Memory B cell (primary cell): ENCODE measurements around the gene SLC8A2.

Source experiments
- ATAC-seq: fragments of 150-1000 bp; cut with Tn5 transposase; 2 replicates; pipeline ENCODE4 v1.10.0; 2021; ENCODE audit warnings: low read depth, mild to moderate bottlenecking, moderate library complexity
- DNase-seq, 2 donors: peaks; one replicate each; pipeline ENCODE4 v3.0.0; 2022; ENCODE audit warnings: low spot score in 2 of 2
- H3K27ac Mint-ChIP-seq: one replicate; pipeline ENCODE4 v1.8.0; 2022; ENCODE audit warnings: mild to moderate bottlenecking, moderate library complexity, mixed read lengths
- H3K27me3 Mint-ChIP-seq: one replicate; pipeline ENCODE4 v1.8.0; 2022; ENCODE audit warnings: mixed read lengths
- H3K36me3 Mint-ChIP-seq: one replicate; pipeline ENCODE4 v1.8.0; 2022; ENCODE audit warnings: mild to moderate bottlenecking, mixed read lengths
- H3K4me1 Mint-ChIP-seq: one replicate; pipeline ENCODE4 v1.8.0; 2022; ENCODE audit warnings: mixed read lengths
- H3K4me3 Mint-ChIP-seq: one replicate; pipeline ENCODE4 v1.8.0; 2022; ENCODE audit warnings: mild to moderate bottlenecking, moderate library complexity, mixed read lengths
- H3K9me3 Mint-ChIP-seq: one replicate; pipeline ENCODE4 v1.8.0; 2022; ENCODE audit warnings: mixed read lengths

SLC8A2 gene

DNA sequence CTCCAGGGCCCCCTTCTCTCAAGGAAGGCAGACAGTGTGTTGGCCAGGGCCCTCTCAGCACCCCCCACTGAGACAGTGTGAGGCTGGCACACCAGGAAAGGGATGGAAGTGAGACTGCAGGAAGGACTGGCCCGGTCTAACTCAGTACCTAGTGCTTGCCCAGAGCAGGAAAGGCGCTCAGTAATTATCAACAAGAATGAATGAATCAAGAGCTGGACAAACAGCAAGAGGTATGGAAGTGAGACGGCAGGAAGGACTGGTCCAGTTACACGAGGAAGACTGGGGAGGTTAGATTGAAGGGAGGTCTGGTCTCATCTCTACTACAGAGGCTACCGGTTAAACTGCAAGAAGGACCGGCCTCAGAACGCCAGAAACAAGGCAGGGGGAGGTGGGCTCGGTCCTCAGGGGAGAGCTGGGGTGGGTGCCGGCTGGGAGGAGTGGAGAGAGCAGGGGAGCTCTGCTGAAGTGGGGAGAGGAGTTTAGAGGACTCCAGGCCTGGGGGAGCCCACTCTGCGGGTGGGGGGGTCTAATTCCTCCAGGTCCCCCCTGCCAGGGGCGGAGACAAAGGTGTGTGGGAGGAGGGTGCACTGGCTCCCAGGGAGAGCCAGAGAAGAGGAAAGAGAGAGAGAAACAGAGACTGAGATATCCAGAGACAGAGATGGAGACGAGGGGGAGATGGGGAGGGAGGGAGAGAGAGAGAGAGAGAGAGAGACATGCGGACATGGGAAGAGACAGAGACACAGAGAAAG, 1.1 kb downstream of the SLC8A2 start:
- Mint-ChIP-seq H3K4me1 (peaks cover 13% of the 10 kb centered on the region), H3K9me3 (no peaks in the 10 kb centered on the region), H3K4me3 (peak overlapping the region; percentile 19), H3K27me3 (peaks cover 33% of the 10 kb centered on the region), H3K27ac (no peak overlapping the region), H3K36me3 (peaks cover 5% of the 10 kb centered on the region)
- ATAC-seq, result no peak
- no peak for DNase-seq

DNA sequence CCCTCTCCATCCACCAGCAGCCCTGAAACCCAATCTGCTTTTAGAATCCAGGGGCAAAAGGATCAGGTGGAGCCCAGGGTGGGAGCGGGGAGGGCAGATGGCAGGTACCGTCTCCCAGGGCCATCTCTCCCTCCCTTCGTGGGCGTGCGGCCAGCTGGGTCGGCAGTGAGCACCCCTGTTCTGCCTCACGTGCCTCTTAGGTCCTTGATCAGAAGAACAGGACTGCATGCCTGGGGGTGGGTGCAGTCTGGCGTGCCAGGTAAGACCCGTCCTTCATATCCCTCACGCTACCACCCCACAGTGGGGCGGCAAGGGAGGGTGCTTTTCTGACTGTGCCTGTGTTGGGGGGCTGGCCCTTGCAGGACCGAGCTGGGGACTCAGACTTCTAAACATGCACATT, 2.0 kb downstream of the SLC8A2 start:
- H3K9me3 Mint-ChIP-seq, result no peaks in the 10 kb centered on the region
- peaks cover 13% of the 10 kb centered on the region for H3K4me1 Mint-ChIP-seq
- no peak overlapping the region for H3K4me3 Mint-ChIP-seq
- ATAC-seq (no peak), DNase-seq (no peak)
- peaks cover 2% of the 10 kb centered on the region for H3K36me3 Mint-ChIP-seq
- no peak overlapping the region for H3K27ac Mint-ChIP-seq
- peaks cover 41% of the 10 kb centered on the region for H3K27me3 Mint-ChIP-seq

DNA sequence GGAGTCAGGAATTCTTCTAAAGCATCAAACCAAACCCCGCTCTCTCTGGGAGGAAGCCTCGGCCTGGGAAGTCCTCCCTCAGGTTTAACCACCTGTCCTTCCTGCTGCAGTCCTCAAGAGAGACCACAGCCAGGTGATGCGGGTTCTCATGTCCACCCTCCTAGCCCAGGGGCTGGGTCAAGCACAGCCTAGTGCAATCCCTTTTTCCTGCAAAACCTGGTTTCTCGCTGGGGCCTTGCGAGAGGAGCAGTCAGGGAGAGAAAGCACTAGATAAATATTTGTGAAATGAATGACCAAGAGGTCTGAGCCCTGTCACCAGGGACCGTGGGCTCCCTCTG, 2.4 kb downstream of the SLC8A2 start:
- Mint-ChIP-seq H3K9me3 (no peaks in the 10 kb centered on the region), H3K36me3 (peaks cover 2% of the 10 kb centered on the region), H3K27ac (no peak overlapping the region), H3K4me1 (peaks cover 13% of the 10 kb centered on the region), H3K27me3 (peaks cover 44% of the 10 kb centered on the region), H3K4me3 (no peak overlapping the region)
- DNase-seq (no peak), ATAC-seq (no peak)

DNA sequence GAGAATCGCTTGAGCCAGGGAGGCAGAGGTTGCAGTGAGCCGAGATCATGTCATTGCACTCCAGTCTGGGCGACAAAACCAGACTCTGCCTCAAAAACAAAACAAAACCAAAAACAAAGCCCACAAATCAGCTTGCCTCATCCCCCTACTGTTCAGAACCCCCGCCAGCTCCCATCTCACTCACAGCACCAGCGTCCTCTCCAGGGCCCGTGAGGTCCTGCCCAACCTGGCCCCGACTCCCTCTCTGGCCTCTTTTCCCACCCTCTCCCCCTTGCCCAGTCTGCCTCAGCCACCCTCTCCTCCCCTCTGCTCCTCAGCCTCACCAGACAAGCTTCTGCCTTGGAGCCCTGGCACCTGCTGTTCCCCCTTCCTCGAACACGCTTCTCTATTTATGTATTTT, 3.8 kb downstream of the SLC8A2 start:
- no peak overlapping the region for H3K4me3 Mint-ChIP-seq
- ATAC-seq (no peak), DNase-seq (no peak)
- H3K4me1 Mint-ChIP-seq, result peaks cover 13% of the 10 kb centered on the region
- H3K27me3 Mint-ChIP-seq, result peaks cover 44% of the 10 kb centered on the region
- H3K27ac Mint-ChIP-seq, result no peak overlapping the region
- H3K9me3 Mint-ChIP-seq, result no peaks in the 10 kb centered on the region
- peaks cover 2% of the 10 kb centered on the region for H3K36me3 Mint-ChIP-seq

DNA sequence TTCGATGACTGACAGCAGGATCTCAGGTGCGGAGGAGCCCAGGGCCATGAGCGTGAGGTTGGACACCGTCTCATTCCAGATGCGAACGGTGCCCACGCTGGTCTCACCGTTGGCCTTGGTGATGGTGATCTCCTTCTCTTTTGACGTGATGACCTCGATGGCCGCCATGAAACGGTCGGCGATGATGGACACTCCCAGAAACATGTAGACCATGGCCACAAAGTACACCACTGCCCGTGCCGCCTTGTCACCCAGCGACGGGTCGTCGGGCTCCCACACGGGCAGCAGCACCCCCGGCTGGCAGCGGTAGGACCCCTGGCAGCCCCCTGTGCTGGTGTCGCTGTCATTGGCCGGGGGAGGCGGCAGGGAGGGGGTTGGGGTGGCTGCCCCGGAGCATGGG, 5.7 kb downstream of the SLC8A2 start:
- Mint-ChIP-seq H3K4me1 (peaks cover 8% of the 10 kb centered on the region), H3K4me3 (no peak overlapping the region), H3K36me3 (peaks cover 2% of the 10 kb centered on the region), H3K9me3 (no peaks in the 10 kb centered on the region), H3K27me3 (peaks cover 42% of the 10 kb centered on the region), H3K27ac (no peak overlapping the region)
- ATAC-seq (no peak), DNase-seq (no peak)

DNA sequence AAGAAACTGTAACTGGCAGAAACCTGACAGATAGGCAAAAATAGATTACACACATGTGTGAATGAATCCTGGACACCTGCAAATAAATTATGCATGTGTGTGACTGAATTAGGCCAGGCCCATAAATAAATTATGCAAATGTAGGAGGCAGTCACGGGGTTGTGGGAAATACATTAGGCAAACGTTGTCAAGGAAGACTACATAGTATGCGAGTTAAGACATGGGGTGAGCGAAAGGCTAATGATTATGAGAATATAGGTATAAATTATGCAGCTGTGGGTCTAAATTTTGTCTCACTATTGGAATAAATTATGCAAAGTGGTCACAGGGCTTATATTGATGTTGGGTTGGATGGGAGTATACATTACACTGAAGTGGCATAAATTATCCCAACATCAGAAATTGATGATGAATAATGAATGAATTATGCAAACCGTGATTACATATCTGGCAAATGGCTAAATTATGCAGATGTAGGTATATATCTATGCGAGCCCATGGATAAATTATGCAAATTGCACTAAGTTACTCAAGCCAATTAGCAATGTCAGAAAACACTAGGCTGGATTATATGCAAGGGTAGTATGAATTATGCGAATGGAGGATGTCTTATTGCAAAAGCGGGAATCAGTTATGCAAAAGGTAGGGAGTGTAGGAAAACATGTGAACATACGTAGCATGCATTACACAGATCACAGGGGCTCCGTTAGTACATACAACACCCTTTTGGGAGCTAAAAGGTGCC, 6.8 kb downstream of the SLC8A2 start:
- no peak overlapping the region for H3K4me3 Mint-ChIP-seq
- DNase-seq, result no peak
- no peak for ATAC-seq
- H3K27me3 Mint-ChIP-seq, result peaks cover 35% of the 10 kb centered on the region
- peaks cover 3% of the 10 kb centered on the region for H3K4me1 Mint-ChIP-seq
- no peaks in the 10 kb centered on the region for H3K36me3 Mint-ChIP-seq
- H3K9me3 Mint-ChIP-seq, result no peaks in the 10 kb centered on the region
- H3K27ac Mint-ChIP-seq, result no peak overlapping the region

DNA sequence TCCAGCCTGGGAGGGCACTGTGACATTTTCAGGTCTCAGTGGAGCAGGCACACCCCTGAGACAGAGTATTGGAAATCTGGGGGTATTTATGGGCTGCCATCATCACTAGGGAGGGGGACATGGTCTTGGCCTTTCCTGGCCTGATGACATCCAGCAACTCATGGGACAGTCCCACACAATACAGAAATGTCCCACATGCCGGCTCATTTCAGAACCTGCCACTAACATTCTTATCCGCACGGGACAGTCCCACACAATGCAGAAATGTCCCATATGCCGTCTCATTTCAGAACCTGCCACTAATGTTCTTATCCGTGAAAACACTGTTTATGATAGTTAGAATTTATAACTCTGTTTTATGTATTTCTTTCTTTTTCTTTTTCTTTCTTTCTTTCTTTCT, 9.8 kb downstream of the SLC8A2 start:
- Mint-ChIP-seq H3K9me3 (peaks cover 1% of the 10 kb centered on the region), H3K27me3 (peaks cover 25% of the 10 kb centered on the region), H3K4me3 (no peak overlapping the region), H3K4me1 (no peaks in the 10 kb centered on the region), H3K27ac (no peak overlapping the region), H3K36me3 (peaks cover 2% of the 10 kb centered on the region)
- DNase-seq (no peak), ATAC-seq (no peak)

DNA sequence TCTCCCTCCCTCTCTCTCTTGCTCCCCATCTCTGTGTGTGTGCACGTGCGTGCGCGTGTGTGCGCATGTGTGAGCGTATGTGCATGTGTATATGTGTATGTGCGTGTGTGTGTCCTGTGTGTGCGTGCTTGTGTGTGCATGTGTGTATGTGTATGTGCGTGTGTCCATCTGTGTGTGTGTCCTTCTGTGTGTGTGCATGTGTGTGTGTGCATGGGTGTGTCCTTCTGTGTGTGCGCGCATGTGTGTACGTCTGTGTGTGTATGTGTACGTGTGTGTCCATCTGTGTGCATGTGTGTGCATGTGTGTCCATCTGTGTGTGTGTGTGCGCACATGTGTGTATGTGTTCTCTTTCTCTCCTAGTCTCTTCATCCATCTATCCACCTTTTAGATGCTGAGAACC, 12.2 kb downstream of the SLC8A2 start:
- Mint-ChIP-seq H3K27ac (no peak overlapping the region), H3K27me3 (peaks cover 20% of the 10 kb centered on the region), H3K9me3 (peaks cover 11% of the 10 kb centered on the region), H3K36me3 (peaks cover 2% of the 10 kb centered on the region), H3K4me1 (no peaks in the 10 kb centered on the region), H3K4me3 (no peak overlapping the region)
- DNase-seq, result no peak
- no peak for ATAC-seq

DNA sequence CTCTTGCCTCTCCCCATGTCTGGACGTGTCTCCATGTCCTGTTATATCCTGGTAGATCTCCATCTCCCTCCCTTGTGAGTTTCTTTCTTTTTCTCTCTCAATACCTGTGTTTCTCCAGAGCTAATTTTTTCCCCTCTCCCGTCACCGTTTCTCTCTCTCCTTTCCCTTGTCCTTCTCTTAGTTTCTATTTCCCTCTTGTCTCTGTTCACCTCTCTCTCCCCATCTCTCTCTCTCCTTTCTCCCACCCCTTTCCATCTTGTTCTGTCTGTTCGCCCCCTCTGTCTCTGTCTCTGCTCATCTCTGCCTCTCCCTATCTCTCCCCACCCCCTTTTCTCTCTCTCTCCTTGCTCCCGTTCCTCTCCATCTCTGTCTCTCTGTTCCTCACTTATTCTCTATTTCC, 13.0 kb downstream of the SLC8A2 start:
- H3K27me3 Mint-ChIP-seq, result peaks cover 19% of the 10 kb centered on the region
- H3K9me3 Mint-ChIP-seq, result peaks cover 11% of the 10 kb centered on the region
- ATAC-seq, result no peak
- H3K4me1 Mint-ChIP-seq, result no peaks in the 10 kb centered on the region
- no peak overlapping the region for H3K4me3 Mint-ChIP-seq
- peaks cover 2% of the 10 kb centered on the region for H3K36me3 Mint-ChIP-seq
- no peak for DNase-seq
- no peak overlapping the region for H3K27ac Mint-ChIP-seq

DNA sequence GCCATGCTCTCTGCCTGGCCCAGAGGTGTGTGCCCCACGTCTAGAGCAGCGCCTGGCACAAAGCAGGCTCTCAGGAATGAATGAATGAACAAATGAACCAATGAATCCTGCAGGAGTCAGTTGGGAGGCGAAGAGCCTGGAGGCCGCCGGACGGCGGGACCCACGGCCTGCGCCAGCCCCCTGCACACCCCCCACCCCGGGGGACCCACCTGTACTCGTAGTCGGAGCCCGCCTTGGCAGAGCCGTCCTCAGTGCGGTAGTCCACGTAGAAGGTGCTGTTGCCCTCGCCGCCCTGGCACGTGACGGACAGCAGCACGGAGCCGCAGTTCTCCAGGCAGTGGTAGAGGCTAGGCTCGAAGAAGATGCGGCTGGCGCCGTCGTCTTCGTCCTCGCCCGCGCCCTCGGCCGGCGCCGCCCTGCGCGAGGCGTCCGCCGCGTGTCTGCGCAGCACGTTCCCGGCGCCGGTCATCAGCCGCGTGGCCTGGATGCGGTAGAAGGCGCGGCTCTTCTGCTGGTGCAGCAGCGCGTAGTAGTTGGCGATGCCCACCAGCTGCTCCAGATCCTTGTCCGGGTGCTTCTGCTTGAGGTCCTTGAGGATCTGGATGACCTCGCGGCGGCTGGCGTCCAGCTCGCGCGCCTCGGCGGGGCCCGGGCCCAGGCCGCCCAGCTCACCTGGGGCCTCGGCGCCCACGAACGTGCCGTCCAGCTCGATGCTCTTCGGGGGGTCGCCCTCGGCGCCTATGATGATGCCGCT, 14.8 kb downstream of the SLC8A2 start:
- no peak overlapping the region for H3K4me3 Mint-ChIP-seq
- H3K4me1 Mint-ChIP-seq, result no peaks in the 10 kb centered on the region
- DNase-seq, result no peak
- H3K27ac Mint-ChIP-seq, result no peak overlapping the region
- peaks cover 11% of the 10 kb centered on the region for H3K9me3 Mint-ChIP-seq
- no peak for ATAC-seq
- peaks cover 18% of the 10 kb centered on the region for H3K27me3 Mint-ChIP-seq
- peaks cover 2% of the 10 kb centered on the region for H3K36me3 Mint-ChIP-seq

DNA sequence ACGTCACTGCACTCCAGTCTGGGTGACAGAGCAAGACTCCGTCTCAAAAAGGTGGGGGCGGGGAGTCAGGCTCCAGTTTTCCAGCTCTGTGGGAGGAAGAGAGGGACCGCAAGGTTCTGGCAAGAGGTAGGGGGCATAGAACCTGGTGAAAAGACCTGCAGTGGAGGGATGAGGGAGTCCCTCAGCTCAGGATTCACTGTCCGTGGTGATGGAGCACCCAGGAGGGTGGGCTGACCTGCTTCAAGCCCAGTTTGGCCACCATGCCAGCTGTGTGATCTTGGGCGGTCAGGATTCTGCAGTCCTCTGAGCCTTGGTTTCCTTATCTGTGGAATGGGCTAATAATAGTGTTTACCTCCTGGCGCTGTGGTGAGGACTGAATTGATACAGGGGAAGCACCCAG, 21.2 kb downstream of the SLC8A2 start:
- peaks cover 10% of the 10 kb centered on the region for H3K4me1 Mint-ChIP-seq
- peaks cover 5% of the 10 kb centered on the region for H3K36me3 Mint-ChIP-seq
- peaks cover 10% of the 10 kb centered on the region for H3K9me3 Mint-ChIP-seq
- ATAC-seq (no peak), DNase-seq (no peak)
- peaks cover 40% of the 10 kb centered on the region for H3K27me3 Mint-ChIP-seq
- no peak overlapping the region for H3K4me3 Mint-ChIP-seq
- H3K27ac Mint-ChIP-seq, result no peak overlapping the region

DNA sequence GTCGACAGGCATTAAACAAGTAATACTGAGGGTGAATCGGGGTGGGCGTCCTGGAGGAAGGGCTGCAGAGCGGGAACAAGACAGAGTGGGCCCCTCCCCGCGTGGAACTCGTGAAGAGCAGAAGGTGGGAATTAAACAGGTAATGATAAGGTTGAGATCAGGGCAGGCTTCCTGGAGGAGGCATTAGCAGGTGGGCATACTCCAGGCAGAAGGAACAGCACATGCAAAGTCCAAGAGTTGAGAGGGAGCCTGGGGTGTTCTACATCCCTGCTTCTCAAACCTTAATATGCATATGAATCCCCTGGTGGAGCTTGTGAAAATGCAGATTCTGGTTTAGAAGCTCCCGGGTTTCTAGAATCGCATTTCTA, 23.3 kb downstream of the SLC8A2 start:
- ATAC-seq (no peak), DNase-seq (no peak)
- Mint-ChIP-seq H3K36me3 (peaks cover 9% of the 10 kb centered on the region), H3K27me3 (peaks cover 47% of the 10 kb centered on the region), H3K4me3 (no peak overlapping the region), H3K27ac (no peak overlapping the region), H3K9me3 (peaks cover 5% of the 10 kb centered on the region), H3K4me1 (peaks cover 21% of the 10 kb centered on the region)

DNA sequence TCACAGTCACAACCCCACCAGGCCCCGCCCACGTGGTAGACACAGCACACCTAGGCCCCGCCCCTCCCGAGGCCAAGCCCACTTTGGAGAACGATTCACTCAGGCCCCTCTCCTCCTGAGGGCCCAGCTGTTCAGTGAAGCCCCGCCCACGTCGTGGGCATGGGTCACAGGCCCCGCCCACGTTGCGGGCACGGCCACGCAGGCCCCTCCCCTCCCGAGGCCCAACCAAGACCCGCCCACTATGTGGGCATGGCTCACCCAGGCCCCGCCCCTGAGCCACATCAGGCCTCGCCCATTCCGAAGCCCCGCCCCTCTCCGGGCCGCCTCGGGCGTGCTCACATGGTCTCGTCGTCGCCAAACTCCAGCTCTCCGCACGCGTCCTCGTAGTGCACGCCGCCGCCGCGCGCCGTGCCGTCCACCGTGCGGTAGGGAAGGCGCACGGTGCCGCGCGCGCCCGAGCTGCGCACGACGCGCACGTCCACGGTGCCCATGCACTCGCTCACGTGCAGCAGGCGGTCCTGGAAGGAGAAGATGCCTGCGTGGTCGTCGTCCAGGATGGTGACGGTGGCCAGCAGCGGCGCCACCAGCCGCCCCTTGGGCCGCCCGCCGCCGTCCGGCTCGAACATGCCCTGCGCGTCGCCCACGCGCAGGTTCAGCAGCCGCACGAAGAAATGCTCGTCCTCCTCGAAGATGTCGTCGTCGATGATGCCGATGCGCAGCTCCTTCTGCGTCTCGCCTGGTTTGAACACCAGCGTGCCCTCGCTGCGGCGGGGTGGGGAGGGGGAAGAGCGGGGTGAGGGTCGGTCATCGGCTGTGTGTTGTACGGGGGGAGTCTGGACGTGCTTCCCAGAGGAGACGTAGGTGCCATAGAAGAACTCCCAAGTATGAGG, 24.0 kb downstream of the SLC8A2 start:
- Mint-ChIP-seq H3K27me3 (peaks cover 52% of the 10 kb centered on the region), H3K9me3 (peaks cover 5% of the 10 kb centered on the region), H3K36me3 (peaks cover 9% of the 10 kb centered on the region), H3K4me1 (peaks cover 21% of the 10 kb centered on the region), H3K27ac (no peak overlapping the region), H3K4me3 (no peak overlapping the region)
- DNase-seq, result peak in 1 of 2 donors; percentile 44
- ATAC-seq, result peak; percentile 34
